ENCODE measurements around the gene DHX35. TPM values are rescaled to one million over a fixed set of nuclear protein-coding genes. Genes with fewer than 3 reads are reported as not detected.
A peak's percentile ranks its signal among the peaks of the same experiment; 100 is the strongest.

DHX35 gene
- polyA plus RNA-seq, 3 donors: 1.6 to 11.2 (median 2.7) TPM

DNA sequence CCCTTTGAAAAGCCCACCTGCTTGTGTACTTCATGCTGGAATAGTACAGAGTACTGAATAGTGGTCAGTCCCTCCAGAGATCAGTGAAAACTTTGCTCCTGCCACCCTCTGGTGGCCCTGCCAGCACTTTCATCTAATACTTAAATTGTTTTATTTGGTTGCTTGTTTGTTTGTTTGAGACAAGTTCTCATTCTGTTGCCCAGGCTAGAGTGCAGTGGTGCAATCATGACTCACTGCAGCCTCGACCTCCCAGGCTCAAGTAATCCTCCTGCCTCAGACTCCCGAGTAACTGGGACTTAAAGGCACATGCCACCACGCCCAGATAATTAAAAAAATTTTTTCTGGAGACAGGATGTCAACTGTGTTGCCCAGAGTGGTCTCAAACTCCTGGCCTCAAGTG lies 26.9 kb upstream of the DHX35 start:
- intact Hi-C loops (cut with micrococcal nuclease): loop anchor here in 1 of 2 donors (10.0 kb wide), 1 partner anchor 110 kb away; no protein-coding TSS in a partner anchor

DNA sequence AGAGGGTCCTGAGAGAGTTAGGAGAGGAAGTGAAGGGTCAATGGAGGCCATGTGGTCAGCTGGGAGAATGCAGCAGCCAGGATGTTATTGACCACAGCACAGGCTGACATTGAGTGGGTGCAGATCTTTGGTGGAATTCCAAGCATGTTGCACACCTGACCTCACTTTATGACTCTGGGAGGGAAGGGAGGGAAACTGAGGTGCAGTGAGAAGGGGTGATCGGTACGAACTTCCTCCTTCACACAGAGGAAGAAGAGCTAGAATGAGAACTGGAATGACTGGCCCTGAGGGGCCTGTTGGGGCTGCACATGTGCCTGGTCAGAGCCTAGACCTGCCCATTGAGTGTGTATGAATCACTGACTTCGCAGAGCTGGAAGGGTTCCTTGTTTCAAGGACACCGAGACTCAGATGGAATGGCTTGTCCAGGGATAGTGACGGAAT lies 26.2 kb upstream of the DHX35 start:
- TF ChIP-seq, protein P1, sequence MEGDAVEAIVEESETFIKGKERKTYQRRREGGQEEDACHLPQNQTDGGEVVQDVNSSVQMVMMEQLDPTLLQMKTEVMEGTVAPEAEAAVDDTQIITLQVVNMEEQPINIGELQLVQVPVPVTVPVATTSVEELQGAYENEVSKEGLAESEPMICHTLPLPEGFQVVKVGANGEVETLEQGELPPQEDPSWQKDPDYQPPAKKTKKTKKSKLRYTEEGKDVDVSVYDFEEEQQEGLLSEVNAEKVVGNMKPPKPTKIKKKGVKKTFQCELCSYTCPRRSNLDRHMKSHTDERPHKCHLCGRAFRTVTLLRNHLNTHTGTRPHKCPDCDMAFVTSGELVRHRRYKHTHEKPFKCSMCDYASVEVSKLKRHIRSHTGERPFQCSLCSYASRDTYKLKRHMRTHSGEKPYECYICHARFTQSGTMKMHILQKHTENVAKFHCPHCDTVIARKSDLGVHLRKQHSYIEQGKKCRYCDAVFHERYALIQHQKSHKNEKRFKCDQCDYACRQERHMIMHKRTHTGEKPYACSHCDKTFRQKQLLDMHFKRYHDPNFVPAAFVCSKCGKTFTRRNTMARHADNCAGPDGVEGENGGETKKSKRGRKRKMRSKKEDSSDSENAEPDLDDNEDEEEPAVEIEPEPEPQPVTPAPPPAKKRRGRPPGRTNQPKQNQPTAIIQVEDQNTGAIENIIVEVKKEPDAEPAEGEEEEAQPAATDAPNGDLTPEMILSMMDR (IDR thresholded peaks at IDR 0.05): no peak
- Histone ChIP-seq H4K20me1 (ENCODE audit: insufficient read depth, low read length) (no peaks in the 10 kb centered on the region), H3K9ac (ENCODE audit: insufficient read depth, low read length, poor library complexity, severe bottlenecking) (no peak overlapping the region), H3K4me3 (replicated peaks in 1 of 3; ENCODE audit: low read depth in 2 of 3, low read length in 3 of 3) (no peak overlapping the region), H3K27me3 (ENCODE audit: control insufficient read depth in 2 of 2, insufficient read depth in 2 of 2, low read length in 2 of 2) (no peaks in the 10 kb centered on the region), H3K27ac (ENCODE audit: low read depth in 1 of 2, low read length in 2 of 2) (no peak overlapping the region), H3K9me3 (replicated peaks in 1 of 2; ENCODE audit: control insufficient read depth in 1 of 2, insufficient read depth in 1 of 2, low read length in 2 of 2) (no peaks in the 10 kb centered on the region), H3K79me2 (ENCODE audit: insufficient read depth, low read length) (peaks cover 100% of the 10 kb centered on the region), H3K36me3 (replicated peaks in 1 of 2; ENCODE audit: control insufficient read depth in 1 of 2, insufficient read depth in 2 of 2, low read length in 2 of 2) (peaks cover 11 to 55% of the 10 kb centered on the region in 2 donors), H3K4me1 (ENCODE audit: control insufficient read depth in 1 of 2, insufficient read depth in 2 of 2, low read length in 2 of 2) (no peaks in the 10 kb centered on the region), H2AFZ (ENCODE audit: insufficient read depth, low read depth, low read length, poor library complexity, severe bottlenecking) (no peak overlapping the region), H3K4me2 (replicated peaks; ENCODE audit: extremely low read depth, low read length, poor library complexity, severe bottlenecking) (no peak overlapping the region)
- H3K9me3 Mint-ChIP-seq: no peaks in the 10 kb centered on the region
- peaks cover 23 to 57% of the 10 kb centered on the region in 2 donors for H3K36me3 Mint-ChIP-seq
- peak overlapping the region in 5 of 7 donors; percentile 15 to 68 (median 50) for H3K27ac Mint-ChIP-seq
- WGBS (ENCODE audit: insufficient coverage): 97% methylated on average over 3 of the region's 5 CpGs
- no peak for DNase-seq
- intact Hi-C loops (cut with micrococcal nuclease): loop anchor here in 1 of 2 donors (10.0 kb wide), 1 partner anchor 109 kb away; no protein-coding TSS in a partner anchor
- no peak overlapping the region for H3K4me3 Mint-ChIP-seq
- H3K27me3 Mint-ChIP-seq (ENCODE audit: low read depth in 3 of 3): peaks cover 0 to 1% (median 0%) of the 10 kb centered on the region in 3 donors
- H3K4me1 Mint-ChIP-seq: peaks cover 16% of the 10 kb centered on the region

More for the DNA sequence above, 26.9 kb upstream of the DHX35 start:
- Mint-ChIP-seq H3K27ac (peak overlapping the region in 3 of 7 donors; percentile 37 to 57 (median 40)), H3K27me3 (ENCODE audit: low read depth in 3 of 3) (peaks cover 0 to 1% (median 0%) of the 10 kb centered on the region in 3 donors), H3K9me3 (no peaks in the 10 kb centered on the region), H3K4me3 (no peak overlapping the region), H3K4me1 (peaks cover 19% of the 10 kb centered on the region), H3K36me3 (peaks cover 22 to 58% of the 10 kb centered on the region in 2 donors)
- Histone ChIP-seq H3K9ac (ENCODE audit: insufficient read depth, low read length, poor library complexity, severe bottlenecking) (no peak overlapping the region), H3K4me2 (replicated peaks; ENCODE audit: extremely low read depth, low read length, poor library complexity, severe bottlenecking) (no peak overlapping the region), H3K4me3 (replicated peaks in 1 of 3; ENCODE audit: low read depth in 2 of 3, low read length in 3 of 3) (no peak overlapping the region), H3K27me3 (ENCODE audit: control insufficient read depth in 2 of 2, insufficient read depth in 2 of 2, low read length in 2 of 2) (no peaks in the 10 kb centered on the region), H3K4me1 (ENCODE audit: control insufficient read depth in 1 of 2, insufficient read depth in 2 of 2, low read length in 2 of 2) (no peaks in the 10 kb centered on the region), H3K27ac (ENCODE audit: low read depth in 1 of 2, low read length in 2 of 2) (no peak overlapping the region), H2AFZ (ENCODE audit: insufficient read depth, low read depth, low read length, poor library complexity, severe bottlenecking) (no peak overlapping the region), H3K9me3 (replicated peaks in 1 of 2; ENCODE audit: control insufficient read depth in 1 of 2, insufficient read depth in 1 of 2, low read length in 2 of 2) (no peaks in the 10 kb centered on the region), H4K20me1 (ENCODE audit: insufficient read depth, low read length) (no peaks in the 10 kb centered on the region), H3K36me3 (replicated peaks in 1 of 2; ENCODE audit: control insufficient read depth in 1 of 2, insufficient read depth in 2 of 2, low read length in 2 of 2) (peaks cover 11 to 48% of the 10 kb centered on the region in 2 donors), H3K79me2 (ENCODE audit: insufficient read depth, low read length) (peaks cover 100% of the 10 kb centered on the region)
- TF ChIP-seq, protein P1 (IDR thresholded peaks at IDR 0.05): no peak
- no peak for DNase-seq
- 17% methylated on average over 1 of the region's 3 CpGs for whole genome bisulfite sequencing (ENCODE audit: insufficient coverage)

Measured in CD14-positive monocyte (primary cell).